Measurements from ENCODE around the gene NR5A1.

NR5A1 gene

GRCh38 chr9:124498499-124499146, 8.6 kb downstream of the NR5A1 start:
- DNase-seq (ENCODE audit: low spot score): no peak

GRCh38 chr9:124498040-124498439, 9.2 kb downstream of the NR5A1 start:
- no peak for DNase-seq (ENCODE audit: low spot score)

GRCh38 chr9:124497441-124497840, 9.8 kb downstream of the NR5A1 start:
- DNase-seq (ENCODE audit: low spot score): no peak

GRCh38 chr9:124496463-124496862, 10.7 kb downstream of the NR5A1 start:
- DNase-seq (ENCODE audit: low spot score): no peak

GRCh38 chr9:124496075-124496449, 11.1 kb downstream of the NR5A1 start:
- DNase-seq (ENCODE audit: low spot score): no peak

GRCh38 chr9:124495126-124496074, 11.8 kb downstream of the NR5A1 start:
- no peak for DNase-seq (ENCODE audit: low spot score)

GRCh38 chr9:124493794-124494479, 13.3 kb downstream of the NR5A1 start:
- DNase-seq (ENCODE audit: low spot score): no peak

- DNase-seq (ENCODE audit: low spot score): no peak
These were observed 14.0 kb downstream of the NR5A1 start for GRCh38 chr9:124493218-124493617.

- no peak for DNase-seq (ENCODE audit: low spot score)
These were observed 14.4 kb downstream of the NR5A1 start for GRCh38 chr9:124492818-124493217.

- DNase-seq (ENCODE audit: low spot score): no peak
These were observed 15.9 kb downstream of the NR5A1 start for GRCh38 chr9:124491049-124491975.

GRCh38 chr9:124490004-124490403, 17.2 kb downstream of the NR5A1 start:
- no peak for DNase-seq (ENCODE audit: low spot score)

- DNase-seq (ENCODE audit: low spot score): no peak
These were observed 18.0 kb downstream of the NR5A1 start for GRCh38 chr9:124489222-124489621.

- DNase-seq (ENCODE audit: low spot score): no peak
These were observed 18.5 kb downstream of the NR5A1 start for GRCh38 chr9:124488641-124489210.

- DNase-seq (ENCODE audit: low spot score): no peak
These were observed 19.7 kb downstream of the NR5A1 start for GRCh38 chr9:124487260-124488182.

GRCh38 chr9:124486778-124487259, 20.4 kb downstream of the NR5A1 start:
- no peak for DNase-seq (ENCODE audit: low spot score)

- DNase-seq (ENCODE audit: low spot score): no peak
These were observed 21.3 kb downstream of the NR5A1 start for GRCh38 chr9:124485936-124486335.

- DNase-seq (ENCODE audit: low spot score): no peak
These were observed 22.0 kb downstream of the NR5A1 start for GRCh38 chr9:124485201-124485600.

- DNase-seq (ENCODE audit: low spot score): no peak
These were observed 23.7 kb downstream of the NR5A1 start for GRCh38 chr9:124483481-124483880.

- no peak for DNase-seq (ENCODE audit: low spot score)
These were observed 24.7 kb downstream of the NR5A1 start for GRCh38 chr9:124482431-124483031.

GRCh38 chr9:124481115-124481514, 26.1 kb downstream of the NR5A1 start:
- DNase-seq (ENCODE audit: low spot score): no peak
